ENCODE measurements around the gene ZHX3. TPM values are rescaled to one million over a fixed set of nuclear protein-coding genes. Genes with fewer than 3 reads are reported as not detected.
A peak's percentile ranks its signal among the peaks of the same experiment; 100 is the strongest.

Gene ZHX3
- total and polyA plus RNA-seq, 2 of the 13 experiments (the other 11 are each of a cell fraction or from before 2014, with no cell fraction given), result 8.4 to 11.7 TPM

GRCh38 chr20:41340327-41341055, 23.0 kb upstream of the ZHX3 start, which contains the start of gene LPIN3 (continued):
- TF ChIP-seq, protein P1, sequence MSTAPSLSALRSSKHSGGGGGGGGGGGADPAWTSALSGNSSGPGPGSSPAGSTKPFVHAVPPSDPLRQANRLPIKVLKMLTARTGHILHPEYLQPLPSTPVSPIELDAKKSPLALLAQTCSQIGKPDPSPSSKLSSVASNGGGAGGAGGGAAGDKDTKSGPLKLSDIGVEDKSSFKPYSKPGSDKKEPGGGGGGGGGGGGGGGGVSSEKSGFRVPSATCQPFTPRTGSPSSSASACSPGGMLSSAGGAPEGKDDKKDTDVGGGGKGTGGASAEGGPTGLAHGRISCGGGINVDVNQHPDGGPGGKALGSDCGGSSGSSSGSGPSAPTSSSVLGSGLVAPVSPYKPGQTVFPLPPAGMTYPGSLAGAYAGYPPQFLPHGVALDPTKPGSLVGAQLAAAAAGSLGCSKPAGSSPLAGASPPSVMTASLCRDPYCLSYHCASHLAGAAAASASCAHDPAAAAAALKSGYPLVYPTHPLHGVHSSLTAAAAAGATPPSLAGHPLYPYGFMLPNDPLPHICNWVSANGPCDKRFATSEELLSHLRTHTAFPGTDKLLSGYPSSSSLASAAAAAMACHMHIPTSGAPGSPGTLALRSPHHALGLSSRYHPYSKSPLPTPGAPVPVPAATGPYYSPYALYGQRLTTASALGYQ (CRISPR knock-in tag; IDR thresholded peaks at IDR 0.05), result no peak
- TF ChIP-seq SOX6 (IDR thresholded peaks at IDR 0.05) (no peak), SOX6 (CRISPR knock-in tag; IDR thresholded peaks at IDR 0.05) (no peak; the same call in 1 of the 2 replicates), HMG20A (CRISPR knock-in tag; IDR thresholded peaks at IDR 0.05; ENCODE audit: borderline replicate concordance) (peak; percentile 12; the same call in 1 of the 2 replicates), KLF11 (CRISPR knock-in tag; IDR thresholded peaks at IDR 0.05) (0 out of 2 replicates have a peak, but pooled peaks have one; percentile 11), BCL3 (CRISPR knock-in tag; IDR thresholded peaks at IDR 0.05) (peak; percentile 59; the same call in 1 of the 2 replicates), ZNF749 (CRISPR knock-in tag; IDR thresholded peaks at IDR 0.05; ENCODE audit: borderline replicate concordance) (0 out of 2 replicates have a peak, but pooled peaks have one; percentile 4), ZNF576 (CRISPR knock-in tag; IDR thresholded peaks at IDR 0.05) (0 out of 2 replicates have a peak, but pooled peaks have one; percentile 10), HDAC1 (CRISPR knock-in tag; IDR thresholded peaks at IDR 0.05) (peak; percentile 54), MEIS2 (CRISPR knock-in tag; IDR thresholded peaks at IDR 0.05) (no peak), HBP1 (CRISPR knock-in tag; IDR thresholded peaks at IDR 0.05; ENCODE audit: low read depth) (peak; percentile 42; the same call in 1 of the 2 replicates), CHD4 (IDR thresholded peaks at IDR 0.05; ENCODE audit: borderline replicate concordance, low read length) (peak; percentile 89), SRF (IDR thresholded peaks at IDR 0.05; ENCODE audit: low read depth, low read length) (no peak), ZSCAN29 (CRISPR knock-in tag; conservative IDR thresholded peaks at IDR 0.05) (peak; percentile 57; the same call in 1 of the 2 replicates), ZNF788 (CRISPR knock-in tag; IDR thresholded peaks at IDR 0.05; ENCODE audit: borderline replicate concordance) (0 out of 2 replicates have a peak, but pooled peaks have one; percentile 18)
- TF ChIP-seq, protein P2, sequence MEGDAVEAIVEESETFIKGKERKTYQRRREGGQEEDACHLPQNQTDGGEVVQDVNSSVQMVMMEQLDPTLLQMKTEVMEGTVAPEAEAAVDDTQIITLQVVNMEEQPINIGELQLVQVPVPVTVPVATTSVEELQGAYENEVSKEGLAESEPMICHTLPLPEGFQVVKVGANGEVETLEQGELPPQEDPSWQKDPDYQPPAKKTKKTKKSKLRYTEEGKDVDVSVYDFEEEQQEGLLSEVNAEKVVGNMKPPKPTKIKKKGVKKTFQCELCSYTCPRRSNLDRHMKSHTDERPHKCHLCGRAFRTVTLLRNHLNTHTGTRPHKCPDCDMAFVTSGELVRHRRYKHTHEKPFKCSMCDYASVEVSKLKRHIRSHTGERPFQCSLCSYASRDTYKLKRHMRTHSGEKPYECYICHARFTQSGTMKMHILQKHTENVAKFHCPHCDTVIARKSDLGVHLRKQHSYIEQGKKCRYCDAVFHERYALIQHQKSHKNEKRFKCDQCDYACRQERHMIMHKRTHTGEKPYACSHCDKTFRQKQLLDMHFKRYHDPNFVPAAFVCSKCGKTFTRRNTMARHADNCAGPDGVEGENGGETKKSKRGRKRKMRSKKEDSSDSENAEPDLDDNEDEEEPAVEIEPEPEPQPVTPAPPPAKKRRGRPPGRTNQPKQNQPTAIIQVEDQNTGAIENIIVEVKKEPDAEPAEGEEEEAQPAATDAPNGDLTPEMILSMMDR (CRISPR knock-in tag; IDR thresholded peaks at IDR 0.05), result peak; percentile 94
- TF ChIP-seq, protein P3, sequence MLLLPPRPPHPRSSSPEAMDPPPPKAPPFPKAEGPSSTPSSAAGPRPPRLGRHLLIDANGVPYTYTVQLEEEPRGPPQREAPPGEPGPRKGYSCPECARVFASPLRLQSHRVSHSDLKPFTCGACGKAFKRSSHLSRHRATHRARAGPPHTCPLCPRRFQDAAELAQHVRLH (CRISPR knock-in tag; IDR thresholded peaks at IDR 0.05; ENCODE audit: borderline replicate concordance, low read depth), result peak; percentile 69; the same call in 1 of the 2 replicates
- TF ChIP-seq, protein P4, sequence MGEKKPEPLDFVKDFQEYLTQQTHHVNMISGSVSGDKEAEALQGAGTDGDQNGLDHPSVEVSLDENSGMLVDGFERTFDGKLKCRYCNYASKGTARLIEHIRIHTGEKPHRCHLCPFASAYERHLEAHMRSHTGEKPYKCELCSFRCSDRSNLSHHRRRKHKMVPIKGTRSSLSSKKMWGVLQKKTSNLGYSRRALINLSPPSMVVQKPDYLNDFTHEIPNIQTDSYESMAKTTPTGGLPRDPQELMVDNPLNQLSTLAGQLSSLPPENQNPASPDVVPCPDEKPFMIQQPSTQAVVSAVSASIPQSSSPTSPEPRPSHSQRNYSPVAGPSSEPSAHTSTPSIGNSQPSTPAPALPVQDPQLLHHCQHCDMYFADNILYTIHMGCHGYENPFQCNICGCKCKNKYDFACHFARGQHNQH (CRISPR knock-in tag; IDR thresholded peaks at IDR 0.05), result peak; percentile 87
